ENCODE measurements around the gene DDX1. TPM values are rescaled to one million over a fixed set of nuclear protein-coding genes. Genes with fewer than 3 reads are reported as not detected.

DDX1 gene
- total and polyA plus RNA-seq, 9 of the 15 experiments (the other 6 are each of a cell fraction or from before 2014, with no cell fraction given): 116 to 277 (median 232) TPM

GRCh38 chr2:15618449-15618855, 26.8 kb downstream of the DDX1 start:
- Histone ChIP-seq H3K4me1 (replicated peaks in 1 of 2; ENCODE audit: control insufficient read depth in 2 of 2, insufficient read depth in 2 of 2, low read length in 2 of 2) (peaks cover 0 to 6% of the 10 kb centered on the region in 2 experiments; a peak in 1 of 5 replicates), H3K9me1 (ENCODE audit: control insufficient read depth, insufficient read depth, low read length) (peaks cover 3% of the 10 kb centered on the region), H3K4me3 (no peak overlapping the region), H3K9me3 (replicated peaks; ENCODE audit: control insufficient read depth, insufficient read depth, low read depth, low read length) (no peaks in the 10 kb centered on the region), H3K9ac (ENCODE audit: insufficient read depth in 1 of 2, low read depth in 2 of 2, low read length in 2 of 2) (no peak overlapping the region), H3K36me3 (ENCODE audit: control insufficient read depth, insufficient read depth, low read length) (peaks cover 96% of the 10 kb centered on the region), H3K79me2 (ENCODE audit: control insufficient read depth, insufficient read depth, low read length) (no peaks in the 10 kb centered on the region), H2AFZ (ENCODE audit: low read depth, low read length) (no peak overlapping the region), H3K4me2 (ENCODE audit: insufficient read depth, low read length) (no peak overlapping the region), H4K20me1 (replicated peaks; ENCODE audit: control insufficient read depth, insufficient read depth, low read length) (no peaks in the 10 kb centered on the region), H3K27ac (ENCODE audit: extremely low read depth, low read depth, low read length) (no peak overlapping the region), H3K27me3 (ENCODE audit: control insufficient read depth in 2 of 2, insufficient read depth in 2 of 2, low read length in 2 of 2) (no peaks in the 10 kb centered on the region)
- intact Hi-C loops (cut with micrococcal nuclease): no loop called here
- TF ChIP-seq ZNF699 (CRISPR knock-in tag; IDR thresholded peaks at IDR 0.05; ENCODE audit: insufficient replicate concordance) (no peak), NFYB (IDR thresholded peaks at IDR 0.05; ENCODE audit: extremely low read depth, insufficient read length) (no peak), CREB3L1 (IDR thresholded peaks at IDR 0.05; ENCODE audit: borderline replicate concordance, low read depth) (no peak), WHSC1 (IDR thresholded peaks at IDR 0.05; ENCODE audit: low read length) (no peak), CREBBP (IDR thresholded peaks at IDR 0.05; ENCODE audit: low read depth, low read length) (no peak), BRF1 (IDR thresholded peaks at IDR 0.05; ENCODE audit: borderline replicate concordance, extremely low read depth, insufficient read length) (no peak), SUPT5H (IDR thresholded peaks at IDR 0.05) (no peak), YY1 (IDR thresholded peaks at IDR 0.05; ENCODE audit: borderline replicate concordance in 1 of 3, control insufficient read depth in 1 of 3, extremely low read depth in 1 of 3, insufficient read depth in 3 of 3, insufficient read length in 1 of 3, insufficient replicate concordance in 2 of 3, low read depth in 1 of 3, low read length in 2 of 3) (no peak), GABPA (tag; conservative IDR thresholded peaks at IDR 0.05; ENCODE audit: low read depth) (no peak), ZNF354B (CRISPR knock-in tag; IDR thresholded peaks at IDR 0.05) (no peak)
- CTCF ChIA-PET (ENCODE audit: low intra/inter-chr PET ratio): no interaction called here
- in situ Hi-C loops (cut with MboI): no loop called here
- POLR2A ChIA-PET: no interaction called here
- ATAC-seq (no peak), FAIRE-seq (no peak), DNase-seq (ENCODE audit: extremely low read depth in 1 of 4, low spot score in 3 of 4) (no peak)
- WGBS (ENCODE audit: insufficient coverage, low coverage, missing lambda C conversion rate): 95% methylated on average over 13 of the region's 16 CpGs
- BruUV-seq (replicated peaks): no TSS peak

All from K562 (cell line).